OCI-LY1 (cell line): ENCODE measurements around the gene FHOD3.

Experiments
- H2AFZ ChIP-seq: fragments of 200-600 bp; sonication (generic), shearing (Covaris generic); 2 replicates; pipeline ENCODE4 v1.6.0; 2014; ENCODE audit warnings: antibody characterized with exemption, mild to moderate bottlenecking, low read length
- H3F3A ChIP-seq: fragments of 200-600 bp; sonication (generic), shearing (Covaris generic); 2 replicates; pipeline ENCODE4 v1.6.0; 2014; ENCODE audit warnings: mild to moderate bottlenecking, antibody characterized with exemption, low read length, moderate library complexity; ENCODE audit not compliant: insufficient read depth
- H3K27ac ChIP-seq: fragments of 200-600 bp; sonication (generic); 2 replicates; pipeline ENCODE4 v1.5.1; 2014; ENCODE audit warnings: low read length, mixed run types, mild to moderate bottlenecking, low read depth; ENCODE audit not compliant: poor library complexity, severe bottlenecking
- H3K27me3 ChIP-seq: fragments of 200-600 bp; sonication (generic); 2 replicates; pipeline ENCODE4 v1.6.0; 2014; ENCODE audit warnings: antibody characterized with exemption, mild to moderate bottlenecking, low read length, moderate library complexity; ENCODE audit not compliant: insufficient read depth
- H3K36me3 ChIP-seq: fragments of 200-600 bp; sonication (generic); 2 replicates; pipeline ENCODE4 v1.6.1; 2014; ENCODE audit warnings: mild to moderate bottlenecking, antibody characterized with exemption, low read length, moderate library complexity, mixed read lengths; ENCODE audit not compliant: insufficient read depth
- H3K4me1 ChIP-seq: fragments of 200-600 bp; sonication (generic); 2 replicates; pipeline ENCODE4 v1.5.1; 2014; ENCODE audit warnings: mild to moderate bottlenecking, low read length, moderate library complexity; ENCODE audit not compliant: insufficient read depth, severe bottlenecking
- H3K4me2 ChIP-seq: fragments of 200-600 bp; sonication (generic), shearing (Covaris generic); 2 replicates; pipeline ENCODE4 v1.6.1; 2014; ENCODE audit warnings: low read length
- H3K4me3 ChIP-seq: fragments of 200-600 bp; sonication (generic); 2 replicates; pipeline ENCODE4 v1.5.1; 2014; ENCODE audit warnings: low read length, low read depth, mild to moderate bottlenecking, mixed read lengths; ENCODE audit not compliant: poor library complexity, severe bottlenecking
- H3K79me2 ChIP-seq: fragments of 200-600 bp; shearing (Covaris generic); 2 replicates; pipeline ENCODE4 v1.6.1; 2016; ENCODE audit warnings: mixed run types, low read length, mixed read lengths; ENCODE audit not compliant: insufficient read depth
- H3K9ac ChIP-seq: fragments of 200-600 bp; sonication (generic), shearing (Covaris generic); 2 replicates; pipeline ENCODE4 v1.6.1; 2014; ENCODE audit warnings: mild to moderate bottlenecking, low read length, mixed read lengths
- H3K9me2 ChIP-seq: fragments of 200-600 bp; sonication (generic), shearing (Covaris generic); 2 replicates; pipeline ENCODE4 v1.6.1; 2014; ENCODE audit warnings: low read depth, mild to moderate bottlenecking, low read length, mixed read lengths
- H3K9me3 ChIP-seq: fragments of 200-600 bp; shearing (Covaris generic); 2 replicates; pipeline ENCODE4 v1.6.1; 2014; ENCODE audit warnings: low read length, mixed read lengths
- H4K20me1 ChIP-seq: fragments of 200-600 bp; sonication (generic), shearing (Covaris generic); 2 replicates; pipeline ENCODE4 v1.6.0; 2016; ENCODE audit warnings: mild to moderate bottlenecking, low read length; ENCODE audit not compliant: insufficient read depth
- EZH2 ChIP-seq: fragments of 200-600 bp; sonication (generic), shearing (Covaris generic); IDR thresholded peaks from 2 replicates; pipeline ENCODE4 v1.8.0; 2017; ENCODE audit warnings: borderline replicate concordance, mixed run types, mild to moderate bottlenecking, antibody characterized with exemption, low read length, moderate library complexity, mixed read lengths
- TF ChIP-seq, protein P1 (sequence below): fragments of 200-600 bp; sonication (generic), shearing (Covaris generic); IDR thresholded peaks from 2 replicates; pipeline ENCODE4 v1.5.1; 2017; ENCODE audit warnings: mild to moderate bottlenecking, antibody characterized with exemption, low read length, moderate library complexity, mixed read lengths

FHOD3 gene

DNA sequence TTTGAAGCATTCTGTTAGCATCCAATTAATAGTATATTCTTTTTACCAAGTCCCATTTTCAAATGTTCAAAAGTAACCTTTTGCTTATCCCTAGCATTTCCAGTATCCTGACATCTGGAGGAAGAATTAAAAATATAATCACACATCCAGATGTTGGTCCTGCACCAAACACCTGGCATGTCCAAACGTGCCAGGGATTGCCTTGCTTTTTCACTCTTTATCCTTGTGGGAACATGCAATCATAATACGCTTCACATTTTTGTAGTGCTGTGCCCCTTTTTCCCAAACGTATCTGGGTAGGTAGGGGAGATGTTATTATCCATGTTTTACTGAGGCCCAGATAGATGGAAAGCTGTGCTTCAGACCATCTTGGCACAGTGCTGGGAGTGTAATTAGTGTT, 398.3 kb downstream of the FHOD3 start:
- H3K27ac ChIP-seq = no peak overlapping the region
- H3K9me2 ChIP-seq = no peaks in the 10 kb centered on the region
- H3K27me3 ChIP-seq = no peaks in the 10 kb centered on the region
- H3K9ac ChIP-seq = no peak overlapping the region
- no peaks in the 10 kb centered on the region for H3K36me3 ChIP-seq
- H3K79me2 ChIP-seq = no peaks in the 10 kb centered on the region
- H3K9me3 ChIP-seq = no peaks in the 10 kb centered on the region
- H3K4me3 ChIP-seq = no peak overlapping the region
- H4K20me1 ChIP-seq = no peaks in the 10 kb centered on the region
- TF ChIP-seq, protein P1, sequence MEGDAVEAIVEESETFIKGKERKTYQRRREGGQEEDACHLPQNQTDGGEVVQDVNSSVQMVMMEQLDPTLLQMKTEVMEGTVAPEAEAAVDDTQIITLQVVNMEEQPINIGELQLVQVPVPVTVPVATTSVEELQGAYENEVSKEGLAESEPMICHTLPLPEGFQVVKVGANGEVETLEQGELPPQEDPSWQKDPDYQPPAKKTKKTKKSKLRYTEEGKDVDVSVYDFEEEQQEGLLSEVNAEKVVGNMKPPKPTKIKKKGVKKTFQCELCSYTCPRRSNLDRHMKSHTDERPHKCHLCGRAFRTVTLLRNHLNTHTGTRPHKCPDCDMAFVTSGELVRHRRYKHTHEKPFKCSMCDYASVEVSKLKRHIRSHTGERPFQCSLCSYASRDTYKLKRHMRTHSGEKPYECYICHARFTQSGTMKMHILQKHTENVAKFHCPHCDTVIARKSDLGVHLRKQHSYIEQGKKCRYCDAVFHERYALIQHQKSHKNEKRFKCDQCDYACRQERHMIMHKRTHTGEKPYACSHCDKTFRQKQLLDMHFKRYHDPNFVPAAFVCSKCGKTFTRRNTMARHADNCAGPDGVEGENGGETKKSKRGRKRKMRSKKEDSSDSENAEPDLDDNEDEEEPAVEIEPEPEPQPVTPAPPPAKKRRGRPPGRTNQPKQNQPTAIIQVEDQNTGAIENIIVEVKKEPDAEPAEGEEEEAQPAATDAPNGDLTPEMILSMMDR = no peak
- no peak for TF ChIP-seq EZH2
- H2AFZ ChIP-seq = no peak overlapping the region
- H3F3A ChIP-seq = no peaks in the 10 kb centered on the region
- no peaks in the 10 kb centered on the region for H3K4me1 ChIP-seq
- no peak overlapping the region for H3K4me2 ChIP-seq

DNA sequence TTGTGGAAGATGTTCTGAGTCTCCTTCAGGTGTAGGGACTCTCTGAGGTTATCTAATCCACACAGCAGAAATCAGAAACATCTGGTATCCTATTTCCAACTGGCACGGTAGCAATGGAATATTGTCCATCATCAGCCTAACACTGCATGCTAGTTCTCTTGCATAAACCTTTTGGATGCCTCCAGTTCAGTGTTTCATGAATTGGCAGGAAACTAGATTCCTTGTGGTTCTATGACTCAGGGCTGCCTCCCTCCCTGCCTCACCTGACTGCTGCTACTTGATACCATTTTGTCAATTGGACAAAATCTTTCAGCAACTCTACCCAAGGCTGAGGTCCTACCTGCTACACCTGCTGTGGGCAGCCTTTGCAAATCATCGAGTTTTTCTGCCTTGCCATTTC, 400.4 kb downstream of the FHOD3 start:
- Histone ChIP-seq H3K9me3 (no peaks in the 10 kb centered on the region), H4K20me1 (no peaks in the 10 kb centered on the region), H3K9me2 (no peaks in the 10 kb centered on the region), H3K4me2 (no peak overlapping the region), H3K9ac (no peak overlapping the region), H3F3A (no peaks in the 10 kb centered on the region), H3K4me3 (no peak overlapping the region), H2AFZ (no peak overlapping the region), H3K27me3 (no peaks in the 10 kb centered on the region), H3K27ac (no peak overlapping the region), H3K79me2 (no peaks in the 10 kb centered on the region), H3K36me3 (no peaks in the 10 kb centered on the region), H3K4me1 (no peaks in the 10 kb centered on the region)
- TF ChIP-seq, protein P1 = no peak
- no peak for TF ChIP-seq EZH2

DNA sequence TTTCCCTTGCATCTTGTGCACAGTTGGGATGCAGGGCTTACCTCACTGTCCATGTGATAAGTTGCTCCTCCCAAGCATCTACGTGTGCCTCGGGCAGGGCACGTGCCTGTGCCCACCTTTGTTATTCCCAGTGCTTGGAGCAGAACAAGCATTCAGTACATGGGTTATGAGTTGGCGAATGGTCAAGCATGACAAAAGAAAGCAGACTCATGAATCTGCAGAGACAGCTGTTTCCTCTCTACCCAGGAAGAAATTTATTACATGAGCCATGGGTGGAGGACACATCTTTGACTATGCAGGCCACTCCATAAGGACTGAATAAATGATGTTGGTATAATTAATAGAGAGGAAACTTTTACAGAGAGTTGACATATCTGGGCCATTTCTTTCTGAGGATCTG, 403.4 kb downstream of the FHOD3 start:
- no peaks in the 10 kb centered on the region for H3K9me3 ChIP-seq
- no peaks in the 10 kb centered on the region for H3K4me1 ChIP-seq
- H3K9me2 ChIP-seq = no peaks in the 10 kb centered on the region
- H3K4me3 ChIP-seq = no peak overlapping the region
- no peaks in the 10 kb centered on the region for H4K20me1 ChIP-seq
- H3K79me2 ChIP-seq = no peaks in the 10 kb centered on the region
- H3K4me2 ChIP-seq = no peak overlapping the region
- H3K9ac ChIP-seq = no peak overlapping the region
- H3F3A ChIP-seq = no peaks in the 10 kb centered on the region
- no peak overlapping the region for H3K27ac ChIP-seq
- H3K27me3 ChIP-seq = no peaks in the 10 kb centered on the region
- no peak for TF ChIP-seq EZH2
- TF ChIP-seq, protein P1 = no peak
- H3K36me3 ChIP-seq = no peaks in the 10 kb centered on the region
- no peak overlapping the region for H2AFZ ChIP-seq
